C4-2B (cell line): Measurements from ENCODE around the gene EPB41L4B.

Experiments used
- H3K27ac ChIP-seq: fragments of 450-650 bp; 2 replicates; pipeline ENCODE4 v1.5.1; 2017
- CTCF ChIP-seq: fragments of 450-650 bp; conservative IDR thresholded peaks from 2 replicates; pipeline ENCODE4 v1.5.1; 2017; ENCODE audit warnings: mild to moderate bottlenecking
- ZFX ChIP-seq: fragments of 450-650 bp; IDR thresholded peaks from 2 replicates; pipeline ENCODE4 v1.6.1; 2017

Gene EPB41L4B

DNA sequence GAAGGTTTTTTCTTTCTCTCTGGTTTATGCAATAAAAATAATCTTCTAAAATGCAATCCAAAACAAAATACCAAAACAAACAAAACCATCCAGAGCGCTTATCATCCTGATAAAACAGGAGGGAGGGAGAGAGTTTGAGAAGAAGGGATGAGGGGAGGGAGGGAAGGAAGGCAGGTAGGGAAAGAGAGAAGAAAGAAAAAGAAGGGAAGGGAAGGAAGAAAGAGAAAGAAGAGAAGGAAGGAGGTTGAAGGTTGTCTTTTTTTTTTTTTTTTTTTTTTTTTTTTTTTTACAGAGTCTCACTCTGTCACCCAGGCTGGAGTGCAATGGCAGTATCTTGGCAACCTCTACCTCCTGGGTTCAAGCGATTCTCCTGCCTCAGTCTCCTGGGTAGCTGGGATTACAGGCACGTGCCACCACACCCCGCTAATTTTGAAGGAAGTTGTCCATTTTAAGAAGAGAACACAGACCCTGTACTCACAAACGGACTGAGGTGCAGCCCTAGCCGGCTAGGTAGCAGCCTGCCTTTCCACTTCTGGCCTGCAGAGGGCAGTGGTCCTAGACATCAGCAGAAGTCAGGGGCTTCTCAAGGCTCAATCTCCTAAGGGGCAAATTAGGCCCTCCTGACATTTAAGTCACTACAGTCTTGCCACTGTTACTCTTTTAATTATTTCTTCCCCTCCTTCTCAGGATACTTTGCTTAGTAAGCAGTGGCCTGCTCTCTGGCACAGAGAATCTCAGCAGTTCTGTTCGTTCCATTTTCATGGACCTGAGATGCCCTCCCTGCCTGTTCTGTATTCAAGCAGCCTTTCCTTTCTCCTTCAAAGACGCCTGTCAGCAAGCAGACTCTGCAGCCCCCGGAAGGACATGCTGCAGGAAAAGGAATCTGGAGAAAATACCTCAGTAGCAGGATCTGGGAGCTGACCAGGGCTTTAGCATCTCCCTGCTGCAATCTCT lies 76.4 kb downstream of the EPB41L4B start:
- TF ChIP-seq ZFX (no peak), CTCF (peak; percentile 96)
- no peak overlapping the region; the same call in 1 of the 2 replicates for H3K27ac ChIP-seq

- no peak overlapping the region for H3K27ac ChIP-seq
- no peak for TF ChIP-seq CTCF
- no peak for TF ChIP-seq ZFX
Observed at GRCh38 chr9:109242741-109243140, 78.1 kb downstream of the EPB41L4B start.

DNA sequence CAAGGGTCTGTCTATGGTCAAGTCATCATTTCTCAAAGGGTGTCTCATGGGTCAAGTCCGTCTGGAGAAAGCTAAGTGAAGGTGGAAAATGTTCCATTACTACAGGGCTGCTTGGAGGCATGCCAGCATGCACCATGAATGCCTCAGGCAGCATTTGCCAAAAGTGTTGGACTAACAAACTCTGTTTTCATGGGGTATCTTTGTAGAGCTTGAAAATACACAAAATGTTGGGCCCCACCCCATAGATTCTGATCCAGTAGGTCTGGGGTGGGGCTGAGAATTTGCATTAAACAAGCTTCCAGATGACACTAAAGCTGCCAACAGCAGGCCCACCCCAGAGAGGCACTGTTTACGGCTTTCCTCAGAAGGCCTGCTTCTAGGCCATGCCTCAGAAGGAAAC lies 78.8 kb downstream of the EPB41L4B start:
- peak overlapping the region; percentile 83 for H3K27ac ChIP-seq
- no peak for TF ChIP-seq CTCF
- peak; percentile 34; the same call in 1 of the 2 replicates for TF ChIP-seq ZFX

GRCh38 chr9:109241207-109241606 lies 79.7 kb downstream of the EPB41L4B start:
- H3K27ac ChIP-seq = peak overlapping the region; percentile 83; the same call in 1 of the 2 replicates
- TF ChIP-seq CTCF = no peak
- no peak for TF ChIP-seq ZFX

DNA sequence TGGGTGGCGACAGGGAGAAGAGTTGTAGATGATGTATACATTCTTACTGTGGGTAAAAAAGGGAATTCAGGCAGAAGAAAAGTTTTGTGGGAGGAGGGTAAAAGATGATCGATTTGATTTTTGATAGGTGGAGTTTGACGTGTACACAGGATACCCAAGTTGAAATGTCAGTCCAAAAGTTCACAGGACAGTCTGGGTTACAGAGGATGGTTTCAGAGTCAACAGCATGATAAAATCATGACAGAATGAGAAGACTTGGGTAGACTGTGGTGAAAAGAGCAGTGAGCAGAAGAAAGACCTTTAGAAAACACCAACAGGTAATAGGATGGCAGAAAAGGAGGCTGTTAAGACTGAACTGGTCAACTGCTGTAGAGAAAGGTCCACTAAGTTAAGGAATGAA lies 81.6 kb downstream of the EPB41L4B start:
- no peak overlapping the region for H3K27ac ChIP-seq
- TF ChIP-seq ZFX = no peak
- no peak for TF ChIP-seq CTCF

DNA sequence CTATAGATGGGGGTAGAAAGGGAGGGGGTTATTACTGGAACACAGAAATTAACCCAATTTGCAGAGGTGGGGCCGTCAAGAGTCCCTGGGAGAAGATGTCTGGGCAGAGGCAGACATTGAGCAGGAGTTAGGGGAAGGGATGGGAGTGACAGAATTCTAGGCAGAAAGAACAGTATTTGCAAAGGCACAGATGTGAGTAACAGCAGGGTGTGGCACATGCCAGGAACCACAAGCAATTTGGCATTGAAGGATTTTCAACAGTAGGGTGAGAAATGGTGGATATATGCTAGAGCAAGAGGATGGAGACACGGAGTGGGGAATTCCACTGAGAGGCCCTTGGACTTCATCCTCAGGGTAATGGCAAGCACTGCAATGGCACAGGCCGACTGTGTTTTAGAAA lies 82.2 kb downstream of the EPB41L4B start:
- H3K27ac ChIP-seq = no peak overlapping the region
- TF ChIP-seq CTCF (no peak), ZFX (no peak)

DNA sequence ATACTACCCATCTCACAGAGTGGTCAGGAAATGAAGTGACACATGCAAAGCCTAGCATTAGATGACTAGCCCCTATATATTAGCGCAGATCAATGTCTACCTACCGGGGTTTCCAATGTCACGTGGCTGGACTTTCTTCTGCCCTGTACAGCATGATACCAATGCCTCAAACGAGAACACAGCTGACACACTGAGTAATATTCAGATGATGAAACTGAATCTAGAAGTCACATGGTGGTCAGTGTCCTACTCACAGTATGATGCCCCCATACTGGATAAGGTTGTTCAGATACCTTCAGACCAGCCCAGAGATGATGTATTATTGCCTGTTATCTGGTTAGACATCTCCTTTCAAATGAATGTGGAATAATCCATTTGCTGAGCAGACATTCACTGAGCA lies 82.7 kb downstream of the EPB41L4B start:
- no peak for TF ChIP-seq CTCF
- TF ChIP-seq ZFX = no peak
- no peak overlapping the region for H3K27ac ChIP-seq
